SU-DHL-6 (cell line): ENCODE results near the gene SPTBN5.

ENCODE experiments used
- H2AFZ ChIP-seq: fragments of 200-600 bp; sonication (generic); 2 replicates; pipeline ENCODE4 v1.6.1; 2014; ENCODE audit warnings: low read depth, mild to moderate bottlenecking, moderate library complexity, mixed read lengths, antibody characterized with exemption, low read length; ENCODE audit not compliant: severe bottlenecking
- H3F3A ChIP-seq: fragments of 200-600 bp; shearing (Covaris generic); 2 replicates; pipeline ENCODE4 v1.6.0; 2016; ENCODE audit warnings: antibody characterized with exemption, mild to moderate bottlenecking; ENCODE audit not compliant: insufficient read depth
- H3K27ac ChIP-seq: fragments of 200-600 bp; sonication (generic); 2 replicates; pipeline ENCODE4 v1.5.1; 2016; ENCODE audit warnings: low read depth, mild to moderate bottlenecking, low read length, moderate library complexity, mixed read lengths
- H3K27me3 ChIP-seq: fragments of 200-600 bp; sonication (generic), shearing (Covaris generic); 2 replicates; pipeline ENCODE4 v1.6.0; 2014; ENCODE audit warnings: mild to moderate bottlenecking, low read length
- H3K36me3 ChIP-seq: fragments of 200-600 bp; sonication (generic); 2 replicates; pipeline ENCODE4 v1.6.1; 2014; ENCODE audit warnings: mild to moderate bottlenecking, low read length, mixed read lengths
- H3K4me2 ChIP-seq: fragments of 300-600, 200-600 bp; shearing (Covaris generic), sonication (generic); 2 replicates; pipeline ENCODE4 v1.6.0; 2014; ENCODE audit warnings: low read length, low read depth, mild to moderate bottlenecking; ENCODE audit not compliant: poor library complexity, severe bottlenecking
- H3K4me3 ChIP-seq: fragments of 200-600 bp; sonication (generic); 2 replicates; pipeline ENCODE4 v1.5.1; 2014; ENCODE audit warnings: antibody characterized with exemption, low read length, mild to moderate bottlenecking, mixed read lengths; ENCODE audit not compliant: insufficient read depth, poor library complexity, severe bottlenecking
- H3K79me2 ChIP-seq: fragments of 200-600 bp; sonication (generic); 2 replicates; pipeline ENCODE4 v1.6.1; 2014; ENCODE audit warnings: mild to moderate bottlenecking, low read length, moderate library complexity; ENCODE audit not compliant: insufficient read depth
- H3K9ac ChIP-seq: fragments of 200-600 bp; sonication (generic); 2 replicates; pipeline ENCODE4 v1.7.0; 2014; ENCODE audit warnings: mild to moderate bottlenecking, low read length
- H3K9me2 ChIP-seq: fragments of 200-600 bp; sonication (generic); replicated peaks from 2 replicates; pipeline ENCODE4 v1.6.1; 2014; ENCODE audit warnings: low read length; ENCODE audit not compliant: insufficient read depth
- H3K9me3 ChIP-seq: fragments of 200-600 bp; sonication (generic); 2 replicates; pipeline ENCODE4 v1.6.1; 2014; ENCODE audit warnings: low read length, mixed read lengths; ENCODE audit not compliant: insufficient read depth
- H4K20me1 ChIP-seq: fragments of 200-600 bp; sonication (generic); 2 replicates; pipeline ENCODE4 v1.6.1; 2014; ENCODE audit warnings: low read depth, mild to moderate bottlenecking, antibody characterized with exemption, low read length, moderate library complexity, mixed read lengths
- EZH2phosphoT487 ChIP-seq: fragments of 200-600 bp; sonication (generic), shearing (Covaris generic); conservative IDR thresholded peaks from 2 replicates; pipeline ENCODE4 v1.6.1; 2018; ENCODE audit warnings: mild to moderate bottlenecking, antibody characterized with exemption, low read length, moderate library complexity, mixed read lengths
- TF ChIP-seq, protein P1 (sequence below): fragments of 200-600 bp; sonication (generic); IDR thresholded peaks from one replicate; pipeline ENCODE4 v1.5.1; 2017; ENCODE audit warnings: antibody characterized with exemption, mild to moderate bottlenecking, low read length, moderate library complexity; ENCODE audit not compliant: insufficient read depth, poor library complexity, severe bottlenecking

SPTBN5 gene

GRCh38 chr15:41827290-41827879 is 66.5 kb downstream of the SPTBN5 start:
- peak overlapping the region; percentile 72 for H3K4me3 ChIP-seq
- peak overlapping the region; percentile 92 for H2AFZ ChIP-seq
- no peak for TF ChIP-seq EZH2phosphoT487
- TF ChIP-seq, protein P1, sequence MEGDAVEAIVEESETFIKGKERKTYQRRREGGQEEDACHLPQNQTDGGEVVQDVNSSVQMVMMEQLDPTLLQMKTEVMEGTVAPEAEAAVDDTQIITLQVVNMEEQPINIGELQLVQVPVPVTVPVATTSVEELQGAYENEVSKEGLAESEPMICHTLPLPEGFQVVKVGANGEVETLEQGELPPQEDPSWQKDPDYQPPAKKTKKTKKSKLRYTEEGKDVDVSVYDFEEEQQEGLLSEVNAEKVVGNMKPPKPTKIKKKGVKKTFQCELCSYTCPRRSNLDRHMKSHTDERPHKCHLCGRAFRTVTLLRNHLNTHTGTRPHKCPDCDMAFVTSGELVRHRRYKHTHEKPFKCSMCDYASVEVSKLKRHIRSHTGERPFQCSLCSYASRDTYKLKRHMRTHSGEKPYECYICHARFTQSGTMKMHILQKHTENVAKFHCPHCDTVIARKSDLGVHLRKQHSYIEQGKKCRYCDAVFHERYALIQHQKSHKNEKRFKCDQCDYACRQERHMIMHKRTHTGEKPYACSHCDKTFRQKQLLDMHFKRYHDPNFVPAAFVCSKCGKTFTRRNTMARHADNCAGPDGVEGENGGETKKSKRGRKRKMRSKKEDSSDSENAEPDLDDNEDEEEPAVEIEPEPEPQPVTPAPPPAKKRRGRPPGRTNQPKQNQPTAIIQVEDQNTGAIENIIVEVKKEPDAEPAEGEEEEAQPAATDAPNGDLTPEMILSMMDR, result peak; percentile 22
- no peaks in the 10 kb centered on the region for H3K36me3 ChIP-seq
- peak overlapping the region; percentile 65 for H3K9ac ChIP-seq
- no peaks in the 10 kb centered on the region for H3F3A ChIP-seq
- H3K9me2 ChIP-seq, result no peaks in the 10 kb centered on the region
- no peaks in the 10 kb centered on the region for H3K27me3 ChIP-seq
- no peak overlapping the region for H3K27ac ChIP-seq
- no peaks in the 10 kb centered on the region for H3K9me3 ChIP-seq
- peak overlapping the region; percentile 81 for H3K4me2 ChIP-seq
- no peaks in the 10 kb centered on the region for H4K20me1 ChIP-seq
- H3K79me2 ChIP-seq, result no peaks in the 10 kb centered on the region

DNA sequence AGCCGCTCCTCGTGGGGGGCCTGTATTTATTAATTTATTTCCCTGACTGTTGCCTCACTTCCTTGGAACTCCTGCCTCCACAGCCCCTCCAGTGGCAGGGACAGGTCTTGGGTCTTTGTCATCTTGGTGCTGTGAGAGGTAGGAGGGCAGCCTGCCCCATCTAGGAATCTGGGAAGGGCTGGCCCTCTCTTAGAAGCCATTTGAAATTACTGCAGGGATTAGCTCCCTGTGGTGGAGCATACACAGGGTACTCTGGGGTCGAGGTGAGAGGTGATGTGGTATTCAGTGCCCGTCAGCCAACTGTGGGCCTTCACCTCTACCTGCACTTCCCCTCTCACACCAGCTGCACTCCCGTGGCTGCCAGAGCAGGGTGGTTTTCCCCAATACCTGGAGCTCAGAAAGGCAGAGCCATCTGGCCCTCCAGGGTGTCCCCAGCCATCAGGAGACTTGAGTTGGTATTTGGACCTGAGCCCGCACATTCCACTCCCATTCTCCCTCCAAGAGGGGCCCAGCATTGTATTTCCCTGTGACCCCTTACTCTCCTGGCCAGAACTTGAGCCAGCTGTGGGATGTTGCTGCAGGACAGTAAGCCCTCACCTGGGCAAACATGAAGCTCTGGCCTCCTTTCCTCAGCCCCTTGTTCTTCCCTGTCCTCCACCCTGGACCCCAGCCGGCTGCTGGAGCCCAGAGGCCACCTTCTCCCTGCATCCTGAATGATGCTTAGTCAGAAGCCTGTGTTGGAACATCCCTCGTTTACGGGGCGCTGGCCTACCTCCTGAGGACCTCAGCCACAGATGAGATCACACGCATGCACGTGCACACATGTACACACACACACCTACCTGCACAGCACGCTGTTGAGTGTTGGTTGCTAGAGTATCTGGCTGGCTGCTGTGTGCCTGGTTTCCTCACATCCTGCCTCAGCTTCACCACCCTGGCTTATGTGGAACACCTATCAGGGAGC is 68.0 kb downstream of the SPTBN5 start:
- Histone ChIP-seq H3K9ac (no peak overlapping the region), H3K9me2 (no peaks in the 10 kb centered on the region), H3F3A (no peaks in the 10 kb centered on the region), H4K20me1 (no peaks in the 10 kb centered on the region), H3K27me3 (no peaks in the 10 kb centered on the region), H3K36me3 (no peaks in the 10 kb centered on the region), H2AFZ (no peak overlapping the region), H3K4me3 (no peak overlapping the region), H3K27ac (no peak overlapping the region), H3K4me2 (no peak overlapping the region), H3K79me2 (no peaks in the 10 kb centered on the region), H3K9me3 (no peaks in the 10 kb centered on the region)
- TF ChIP-seq, protein P1, result no peak
- TF ChIP-seq EZH2phosphoT487, result no peak

- Histone ChIP-seq H3K27me3 (no peaks in the 10 kb centered on the region), H2AFZ (no peak overlapping the region), H3K4me2 (no peak overlapping the region), H3K9ac (no peak overlapping the region), H3K9me3 (no peaks in the 10 kb centered on the region), H3K79me2 (no peaks in the 10 kb centered on the region), H3K4me3 (no peak overlapping the region), H3F3A (no peaks in the 10 kb centered on the region), H3K27ac (no peak overlapping the region), H4K20me1 (no peaks in the 10 kb centered on the region), H3K9me2 (no peaks in the 10 kb centered on the region), H3K36me3 (no peaks in the 10 kb centered on the region)
- TF ChIP-seq, protein P1, result no peak
- TF ChIP-seq EZH2phosphoT487, result no peak
These were observed 68.7 kb downstream of the SPTBN5 start for GRCh38 chr15:41825145-41825544.
